ENCODE measurements around the gene MANSC4. TPM values are rescaled to one million over a fixed set of nuclear protein-coding genes. Genes with fewer than 3 reads are reported as not detected.

Gene MANSC4
- total and polyA plus RNA-seq, 11 donors, result not detected

GRCh38 chr12:27766587-27766986 lies 13.4 kb downstream of the MANSC4 start:
- Histone ChIP-seq H3K27me3 (no peaks in the 10 kb centered on the region), H3K4me1 (no peaks in the 10 kb centered on the region), H3K27ac (no peak overlapping the region), H3K9me3 (no peaks in the 10 kb centered on the region), H3K36me3 (no peaks in the 10 kb centered on the region), H3K4me3 (no peak overlapping the region)
- ATAC-seq (no peak), DNase-seq (no peak)
- WGBS, 4 donors, result 90 to 96% (median 93%) methylated on average over 3 of the region's 3 CpGs
- TF ChIP-seq POLR2A (IDR thresholded peaks at IDR 0.05) (no peak), CTCF (IDR thresholded peaks at IDR 0.05) (no peak)
- intact Hi-C loops (cut with DNase I), result loop anchor here in 1 of 10 donors (10.0 kb wide), 1 partner anchor 158 kb away; no protein-coding TSS in a partner anchor

DNA sequence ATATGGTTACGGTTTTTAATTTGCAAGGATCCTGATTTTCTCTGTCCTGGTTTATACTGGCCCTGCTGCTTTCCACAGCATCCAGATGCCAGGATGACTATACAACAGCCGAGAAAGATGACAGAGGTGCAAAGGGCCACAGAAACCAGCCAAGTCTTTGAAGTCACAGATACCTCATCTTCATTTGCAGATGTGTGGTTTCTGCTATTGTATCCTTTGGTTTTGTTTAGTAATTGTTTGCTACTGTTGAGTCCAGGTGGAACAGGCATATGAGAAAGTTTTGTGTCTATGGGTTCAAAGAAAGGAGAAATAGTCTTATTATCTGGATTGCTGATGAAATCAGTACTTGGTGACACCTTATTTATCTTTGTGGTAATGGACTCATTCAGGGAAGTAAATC lies 17.3 kb downstream of the MANSC4 start:
- H3K27ac ChIP-seq, result no peak overlapping the region
- no peaks in the 10 kb centered on the region for H3K27me3 ChIP-seq
- no peaks in the 10 kb centered on the region for H3K4me1 ChIP-seq
- H3K36me3 ChIP-seq, result peaks cover 0 to 1% (median 0%) of the 10 kb centered on the region in 9 donors
- TF ChIP-seq POLR2A (IDR thresholded peaks at IDR 0.05), result no peak
- no peak for TF ChIP-seq CTCF (IDR thresholded peaks at IDR 0.05)
- ATAC-seq (no peak), DNase-seq (no peak)
- no peaks in the 10 kb centered on the region for H3K9me3 ChIP-seq
- intact Hi-C loops (cut with DNase I), result loop anchor here in 1 of 10 donors (10.0 kb wide), 1 partner anchor 162 kb away; no protein-coding TSS in a partner anchor
- 87 to 95% (median 92%) methylated on average over 2 of the region's 2 CpGs for WGBS, 4 donors
- H3K4me3 ChIP-seq, result no peak overlapping the region

DNA sequence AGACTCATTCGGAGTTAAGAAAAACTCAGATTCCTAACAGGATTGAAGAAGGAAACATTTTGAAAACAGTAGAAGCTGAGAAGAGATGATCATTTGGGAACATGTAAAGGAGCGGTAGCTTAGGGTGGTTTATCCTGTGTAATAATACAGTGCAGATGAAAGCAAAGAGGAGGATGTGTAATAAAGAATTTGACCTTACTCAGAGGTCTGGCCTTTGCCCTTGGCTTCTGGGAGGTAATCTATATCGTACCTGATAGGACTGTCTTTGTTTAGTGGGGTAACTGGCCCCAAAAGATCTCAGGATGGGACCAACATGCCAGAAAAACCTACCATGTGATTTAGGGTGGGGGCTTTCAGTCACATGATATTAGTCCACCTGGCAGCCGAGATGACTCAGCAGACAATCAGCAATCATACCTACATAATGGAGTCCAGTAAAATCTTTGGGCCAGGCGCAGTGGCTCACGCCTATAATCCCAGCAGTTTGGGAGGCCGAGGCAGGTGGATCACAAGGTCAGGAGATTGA lies 23.3 kb downstream of the MANSC4 start:
- DNase-seq, result no peak
- Histone ChIP-seq H3K27ac (no peak overlapping the region), H3K36me3 (peaks cover 0 to 34% (median 21%) of the 10 kb centered on the region in 9 donors), H3K9me3 (no peaks in the 10 kb centered on the region), H3K4me1 (no peaks in the 10 kb centered on the region), H3K27me3 (no peaks in the 10 kb centered on the region), H3K4me3 (no peak overlapping the region)
- no peak for ATAC-seq
- 89 to 98% (median 94%) methylated on average over 7 of the region's 7 CpGs for WGBS, 4 donors
- TF ChIP-seq CTCF (IDR thresholded peaks at IDR 0.05), result no peak
- TF ChIP-seq POLR2A (IDR thresholded peaks at IDR 0.05), result no peak
- intact Hi-C loops (cut with DNase I), result no loop called here

- Histone ChIP-seq H3K9me3 (no peaks in the 10 kb centered on the region), H3K27me3 (no peaks in the 10 kb centered on the region), H3K36me3 (peaks cover 0 to 37% (median 22%) of the 10 kb centered on the region in 9 donors), H3K27ac (no peak overlapping the region), H3K4me1 (no peaks in the 10 kb centered on the region), H3K4me3 (no peak overlapping the region)
- TF ChIP-seq CTCF (IDR thresholded peaks at IDR 0.05) (no peak), POLR2A (IDR thresholded peaks at IDR 0.05) (no peak)
- DNase-seq (no peak), ATAC-seq (no peak)
- intact Hi-C loops (cut with DNase I), result no loop called here
- 91 to 94% (median 92%) methylated on average over 3 of the region's 3 CpGs for WGBS, 4 donors
These were observed 25.2 kb downstream of the MANSC4 start for GRCh38 chr12:27754795-27755194.

All from heart left ventricle (tissue), 16 donors.